GM23248 (cell line): ENCODE results near the gene GYS1.

Source experiments
- EZH2 ChIP-seq: fragments of 200-600 bp; sonication (generic); IDR thresholded peaks from 2 replicates; pipeline ENCODE4 v1.6.1; 2018; ENCODE audit warnings: antibody characterized with exemption, mild to moderate bottlenecking; ENCODE audit not compliant: insufficient read depth, poor library complexity, severe bottlenecking
- EZH2phosphoT487 ChIP-seq: fragments of 200-600 bp; sonication (generic); IDR thresholded peaks from 2 replicates; pipeline ENCODE4 v1.6.1; 2018; ENCODE audit warnings: antibody characterized with exemption, moderate library complexity, mild to moderate bottlenecking, low read depth; ENCODE audit not compliant: insufficient read depth

DNA sequence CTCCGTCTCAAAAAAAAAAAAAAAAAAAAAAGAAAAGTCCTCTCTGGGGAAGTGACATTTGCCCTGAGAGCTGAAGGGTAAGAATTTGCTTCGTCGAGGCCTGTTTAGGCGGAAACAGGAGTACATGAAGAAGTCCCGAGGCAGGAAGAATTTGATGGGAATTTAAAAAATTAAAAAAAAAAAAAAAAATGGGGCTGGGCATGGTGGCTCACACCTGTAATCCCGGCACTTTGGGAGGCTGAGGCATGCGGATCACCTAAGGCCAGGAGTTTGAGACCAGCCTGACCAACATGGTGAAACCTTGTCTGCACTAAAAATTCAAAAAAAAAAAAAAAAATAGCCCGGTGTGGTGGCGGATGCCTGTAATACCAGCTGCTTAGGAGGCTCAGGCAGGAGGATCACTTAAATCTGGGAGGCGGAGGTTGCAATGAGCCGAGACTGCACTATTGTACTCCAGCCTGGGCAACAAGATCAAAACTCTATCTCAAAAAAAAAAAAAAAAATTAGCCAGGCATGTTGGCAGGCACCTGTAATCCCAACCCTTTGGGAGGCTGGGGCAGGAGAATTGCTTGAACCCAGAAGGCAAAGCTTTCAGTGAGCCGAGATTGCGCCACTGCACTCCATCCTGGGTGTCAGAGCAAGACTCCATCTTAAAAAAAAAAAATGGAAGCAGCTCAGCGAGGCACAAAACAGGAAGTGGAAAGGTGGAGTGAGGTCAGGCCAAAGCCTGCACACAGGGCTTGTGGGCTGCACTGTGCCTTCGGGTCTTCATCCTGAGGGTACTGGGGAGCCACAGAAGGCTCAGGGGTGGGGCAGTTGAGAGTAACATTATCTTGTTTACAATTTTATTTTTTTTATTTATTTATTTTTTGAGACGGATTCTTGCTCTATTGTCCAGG lies 33.5 kb downstream of the GYS1 start:
- no peak for TF ChIP-seq EZH2phosphoT487
- TF ChIP-seq EZH2: no peak
